Liver (tissue), 9 donors: ENCODE results near the gene PPP1R2. TPM values are rescaled to one million over a fixed set of nuclear protein-coding genes. Genes with fewer than 3 reads are reported as not detected.

ENCODE experiments used
- DNase-seq: peaks from one replicate; pipeline ENCODE4 v3.0.0-alpha.2; 2017; ENCODE audit warnings: low spot score
- H3K27ac ChIP-seq, 2 donors: one replicate each; pipeline ENCODE4 v1.7.0; 2013; ENCODE audit warnings: inconsistent platforms in 2 of 2, low read length in 2 of 2, control low read depth in 1 of 2, low read depth in 1 of 2, mild to moderate bottlenecking in 1 of 2
- H3K27me3 ChIP-seq, 4 donors: one replicate each; pipeline versions ENCODE4 v1.6.1 to v1.7.0; 2013; ENCODE audit warnings: low read length in 3 of 4, inconsistent platforms in 1 of 4, mild to moderate bottlenecking in 1 of 4, moderate library complexity in 1 of 4; ENCODE audit not compliant: control insufficient read depth in 4 of 4, insufficient read depth in 4 of 4
- H3K36me3 ChIP-seq, 4 donors: one replicate each; pipeline versions ENCODE4 v1.6.1 to v1.7.0; 2013; ENCODE audit warnings: low read length in 3 of 4, mild to moderate bottlenecking in 3 of 4, low read depth in 1 of 4, moderate library complexity in 1 of 4; ENCODE audit not compliant: control insufficient read depth in 4 of 4, insufficient read depth in 3 of 4
- H3K4me1 ChIP-seq, 4 donors: one replicate each; pipeline versions ENCODE4 v1.6.1 to v1.7.0; 2013; ENCODE audit warnings: low read length in 3 of 4, mild to moderate bottlenecking in 3 of 4, moderate library complexity in 1 of 4; ENCODE audit not compliant: control insufficient read depth in 4 of 4, insufficient read depth in 4 of 4
- H3K4me3 ChIP-seq, 3 donors: one replicate each; pipeline versions ENCODE4 v1.6.1 to v1.7.0; 2013; ENCODE audit warnings: low read length in 3 of 3, control low read depth in 1 of 3, low read depth in 1 of 3, mild to moderate bottlenecking in 1 of 3
- H3K9ac ChIP-seq, 2 donors: one replicate each; pipeline ENCODE4 v1.7.0; 2013; ENCODE audit warnings: low read length in 2 of 2, mild to moderate bottlenecking in 2 of 2, moderate library complexity in 2 of 2, control low read depth in 1 of 2, low read depth in 1 of 2
- H3K9me3 ChIP-seq, 4 donors: one replicate each; pipeline versions ENCODE4 v1.6.1 to v1.7.0; 2013; ENCODE audit warnings: low read length in 3 of 4; ENCODE audit not compliant: control insufficient read depth in 4 of 4
- ATF3 ChIP-seq: IDR thresholded peaks from 2 replicates; pipeline ENCODE4 v1.6.1; 2016; ENCODE audit warnings: antibody characterized with exemption
- CTCF ChIP-seq: fragments of 150-350 bp; IDR thresholded peaks from 2 replicates; pipeline ENCODE4 v1.5.1; 2017; ENCODE audit warnings: improper control_type of control experiment, low read depth, low read length; ENCODE audit not compliant: missing input control
- EGR1 ChIP-seq, 2 donors: IDR thresholded peaks; 2 replicates each; pipeline ENCODE4 v1.6.1; 2016 to 2018; ENCODE audit warnings: antibody characterized with exemption in 2 of 2, low read depth in 2 of 2
- FOXA1 ChIP-seq: IDR thresholded peaks from 2 replicates; pipeline ENCODE4 v1.6.1; 2016; ENCODE audit warnings: antibody characterized with exemption
- HNF4A ChIP-seq, 2 donors: conservative IDR thresholded peaks; 2 replicates each; pipeline ENCODE4 v1.6.1; 2016; ENCODE audit warnings: antibody characterized with exemption in 2 of 2, mild to moderate bottlenecking in 2 of 2
- HNF4G ChIP-seq: IDR thresholded peaks from 2 replicates; pipeline ENCODE4 v1.6.1; 2016; ENCODE audit warnings: antibody characterized with exemption
- JUND ChIP-seq, 2 donors: IDR thresholded peaks; 2 replicates each; pipeline ENCODE4 v1.6.1; 2016; ENCODE audit warnings: antibody characterized with exemption in 2 of 2
- MAX ChIP-seq: IDR thresholded peaks from 2 replicates; pipeline ENCODE4 v1.6.1; 2016; ENCODE audit warnings: antibody characterized with exemption
- NR2F2 ChIP-seq: IDR thresholded peaks from 2 replicates; pipeline ENCODE4 v1.6.1; 2016; ENCODE audit warnings: antibody characterized with exemption
- RAD21 ChIP-seq, 2 donors: IDR thresholded peaks; 2 replicates each; pipeline ENCODE4 v1.6.1; 2016; ENCODE audit warnings: antibody characterized with exemption in 2 of 2, mild to moderate bottlenecking in 2 of 2
- REST ChIP-seq: IDR thresholded peaks from 2 replicates; pipeline ENCODE4 v1.6.1; 2016; ENCODE audit warnings: antibody characterized with exemption, mild to moderate bottlenecking
- RXRA ChIP-seq, 2 donors: IDR thresholded peaks; 2 replicates each; pipeline ENCODE4 v1.6.1; 2017 to 2018; ENCODE audit warnings: antibody characterized with exemption in 2 of 2, mild to moderate bottlenecking in 1 of 2
- SP1 ChIP-seq: IDR thresholded peaks from 2 replicates; pipeline ENCODE4 v1.6.1; 2018; ENCODE audit warnings: antibody characterized with exemption, mild to moderate bottlenecking
- TAF1 ChIP-seq: conservative IDR thresholded peaks from 2 replicates; pipeline ENCODE4 v1.6.1; 2016; ENCODE audit warnings: antibody characterized with exemption, mild to moderate bottlenecking
- ZBTB33 ChIP-seq: IDR thresholded peaks from 2 replicates; pipeline ENCODE4 v1.6.1; 2016; ENCODE audit warnings: antibody characterized with exemption
- WGBS: extraction: QIAGEN DNeasy Blood & Tissue Kit; methylation state at CpG from one replicate; pipeline ENCODE4 v1.1.7; 2013; 5-methylcytosine and 5-hydroxymethylcytosine counted together
- polyA plus RNA-seq, 2 donors: library from polyadenylated mRNA; stranded (reverse) in 1 of 2; unstranded in 1 of 2; fragments of 200-250 nt in 1 of 2; fragments of >200 nt in 1 of 2; fragmentation: Nextera tagmentation in 1 of 2; extraction: Ambion mirVana in 1 of 2; gene quantifications; one replicate each; pipeline versions ENCODE4 v1.2.1 to v1.2.3, GENCODE V29; 2013 to 2015
- total RNA-seq, 2 donors: library from RNA; depleted of rRNA; stranded (reverse); fragments of >200 nt; gene quantifications; one replicate each; pipeline ENCODE4 v1.2.3, GENCODE V29; 2014
- donor health status: healthy.
- donor health status: healthy.
- donor health status: healthy.
- donor health status: healthy.
- donor health status: healthy.

The PPP1R2 gene
- total and polyA plus RNA-seq, 4 donors, result 9.3 to 21.4 (median 16.0) TPM

GRCh38 chr3:195554458-195554857, 11.3 kb upstream of the PPP1R2 start:
- H3K36me3 ChIP-seq, result no peaks in the 10 kb centered on the region
- no peak for DNase-seq
- H3K4me1 ChIP-seq, result no peaks in the 10 kb centered on the region
- no peaks in the 10 kb centered on the region for H3K27me3 ChIP-seq
- H3K27ac ChIP-seq, result no peak overlapping the region
- 94% methylated on average over 15 of the region's 15 CpGs for WGBS
- H3K4me3 ChIP-seq, result no peak overlapping the region
- no peak overlapping the region for H3K9ac ChIP-seq
- no peak for TF ChIP-seq HNF4G
- TF ChIP-seq RXRA (IDR thresholded peaks at IDR 0.05), result no peak
- TF ChIP-seq FOXA1, result no peak
- TF ChIP-seq NR2F2, result no peak
- TF ChIP-seq ZBTB33, result no peak
- TF ChIP-seq SP1, result no peak
- no peak for TF ChIP-seq EGR1 (IDR thresholded peaks at IDR 0.05; ENCODE audit: low read depth in 2 of 2)
- TF ChIP-seq CTCF, result no peak
- TF ChIP-seq JUND (IDR thresholded peaks at IDR 0.05), result no peak
- TF ChIP-seq MAX, result no peak
- no peaks in the 10 kb centered on the region for H3K9me3 ChIP-seq

- no peak overlapping the region for H3K4me3 ChIP-seq
- H3K27me3 ChIP-seq, result no peaks in the 10 kb centered on the region
- no peak for TF ChIP-seq ZBTB33
- TF ChIP-seq RAD21 (IDR thresholded peaks at IDR 0.05), result no peak
- TF ChIP-seq RXRA (IDR thresholded peaks at IDR 0.05), result no peak
- no peak for TF ChIP-seq FOXA1
- no peak for TF ChIP-seq TAF1
- 87% methylated on average over 7 of the region's 7 CpGs for WGBS
- no peak overlapping the region for H3K9ac ChIP-seq
- H3K36me3 ChIP-seq, result no peaks in the 10 kb centered on the region
- no peaks in the 10 kb centered on the region for H3K9me3 ChIP-seq
- H3K27ac ChIP-seq, result no peak overlapping the region
- no peak for DNase-seq
- H3K4me1 ChIP-seq, result no peaks in the 10 kb centered on the region
Observed at GRCh38 chr3:195553268-195553667, 10.1 kb upstream of the PPP1R2 start.

- Histone ChIP-seq H3K27me3 (no peaks in the 10 kb centered on the region), H3K4me3 (no peak overlapping the region), H3K36me3 (no peaks in the 10 kb centered on the region), H3K4me1 (no peaks in the 10 kb centered on the region), H3K9me3 (no peaks in the 10 kb centered on the region), H3K27ac (no peak overlapping the region), H3K9ac (no peak overlapping the region)
- WGBS, result 81% methylated on average over 7 of the region's 7 CpGs
- DNase-seq, result no peak
- TF ChIP-seq ATF3 (no peak), ZBTB33 (no peak), SP1 (no peak), RAD21 (IDR thresholded peaks at IDR 0.05) (no peak), FOXA1 (no peak), REST (no peak), NR2F2 (no peak), HNF4A (conservative IDR thresholded peaks at IDR 0.05) (no peak), HNF4G (no peak), JUND (IDR thresholded peaks at IDR 0.05) (no peak)
Observed at GRCh38 chr3:195551381-195551978, 8.4 kb upstream of the PPP1R2 start.
